Activated CD4-positive, CD25-positive, alpha-beta regulatory T cell treated with anti-CD3 and anti-CD28 coated beads, Interleukin-2, amount 50 U/mL, for 24 hours (primary cell): Measurements from ENCODE around the gene GSC2.

Experiments
- ATAC-seq, 2 donors: fragments of 150-1000 bp; cut with Tn5 transposase; one replicate each; pipeline ENCODE4 v1.10.0; 2021; ENCODE audit warnings: mild to moderate bottlenecking in 1 of 2, moderate library complexity in 1 of 2

Gene GSC2

GRCh38 chr22:19118329-19118880 is 31.7 kb downstream of the GSC2 start:
- peak; percentile 42 to 47 for ATAC-seq

- no peak for ATAC-seq
Measured at GRCh38 chr22:19117111-19117512, 33.0 kb downstream of the GSC2 start.

- no peak for ATAC-seq
Measured at GRCh38 chr22:19115628-19116027, 34.5 kb downstream of the GSC2 start.

GRCh38 chr22:19114984-19115552 is 35.0 kb downstream of the GSC2 start:
- ATAC-seq, result no peak

GRCh38 chr22:19113429-19113828 is 36.7 kb downstream of the GSC2 start:
- no peak for ATAC-seq

- ATAC-seq, result no peak
Measured at GRCh38 chr22:19111584-19111983, 38.5 kb downstream of the GSC2 start.

- no peak for ATAC-seq
Measured at GRCh38 chr22:19111140-19111539, 39.0 kb downstream of the GSC2 start.

GRCh38 chr22:19110646-19111045 is 39.4 kb downstream of the GSC2 start:
- no peak for ATAC-seq

GRCh38 chr22:19110064-19110458 is 40.0 kb downstream of the GSC2 start:
- ATAC-seq, result no peak

- peak; percentile 91 to 92 for ATAC-seq
Measured at GRCh38 chr22:19109198-19110063, 40.7 kb downstream of the GSC2 start.

- ATAC-seq, result no peak
Measured at GRCh38 chr22:19108807-19109197, 41.3 kb downstream of the GSC2 start.

GRCh38 chr22:19107730-19108074 is 42.4 kb downstream of the GSC2 start:
- ATAC-seq, result no peak

- ATAC-seq, result no peak
Measured at GRCh38 chr22:19106886-19107729, 43.0 kb downstream of the GSC2 start.

GRCh38 chr22:19105867-19106802 is 44.0 kb downstream of the GSC2 start:
- peak; percentile 45 to 60 for ATAC-seq

- ATAC-seq, result no peak
Measured at GRCh38 chr22:19105456-19105855, 44.6 kb downstream of the GSC2 start.

- no peak for ATAC-seq
Measured at GRCh38 chr22:19103880-19104821, 45.9 kb downstream of the GSC2 start.

GRCh38 chr22:19098157-19098556 is 51.9 kb downstream of the GSC2 start:
- no peak for ATAC-seq

GRCh38 chr22:19097518-19097917 is 52.6 kb downstream of the GSC2 start:
- ATAC-seq, result no peak
